ENCODE data around the gene TNFSF15.

DNA sequence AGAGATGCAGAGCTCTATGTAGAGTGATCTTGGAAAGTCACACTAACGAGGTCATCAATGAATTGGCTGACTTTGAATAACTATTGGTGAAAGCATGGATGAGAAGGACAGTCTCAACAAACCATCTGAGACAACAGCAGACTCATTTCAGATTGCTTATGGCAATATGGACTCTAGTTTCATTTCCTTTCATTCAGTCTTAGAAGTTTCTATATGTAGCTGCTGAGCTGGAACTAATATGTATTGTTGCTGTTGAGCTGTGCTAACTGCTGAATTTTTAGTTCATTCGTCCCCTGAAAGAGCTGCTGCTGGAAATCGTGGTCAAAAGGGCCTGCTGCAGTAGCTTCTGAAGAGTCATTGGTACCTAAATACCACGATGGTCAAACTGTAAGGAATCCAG is 31.3 kb downstream of the TNFSF15 start:
- TF ChIP-seq, protein P1, sequence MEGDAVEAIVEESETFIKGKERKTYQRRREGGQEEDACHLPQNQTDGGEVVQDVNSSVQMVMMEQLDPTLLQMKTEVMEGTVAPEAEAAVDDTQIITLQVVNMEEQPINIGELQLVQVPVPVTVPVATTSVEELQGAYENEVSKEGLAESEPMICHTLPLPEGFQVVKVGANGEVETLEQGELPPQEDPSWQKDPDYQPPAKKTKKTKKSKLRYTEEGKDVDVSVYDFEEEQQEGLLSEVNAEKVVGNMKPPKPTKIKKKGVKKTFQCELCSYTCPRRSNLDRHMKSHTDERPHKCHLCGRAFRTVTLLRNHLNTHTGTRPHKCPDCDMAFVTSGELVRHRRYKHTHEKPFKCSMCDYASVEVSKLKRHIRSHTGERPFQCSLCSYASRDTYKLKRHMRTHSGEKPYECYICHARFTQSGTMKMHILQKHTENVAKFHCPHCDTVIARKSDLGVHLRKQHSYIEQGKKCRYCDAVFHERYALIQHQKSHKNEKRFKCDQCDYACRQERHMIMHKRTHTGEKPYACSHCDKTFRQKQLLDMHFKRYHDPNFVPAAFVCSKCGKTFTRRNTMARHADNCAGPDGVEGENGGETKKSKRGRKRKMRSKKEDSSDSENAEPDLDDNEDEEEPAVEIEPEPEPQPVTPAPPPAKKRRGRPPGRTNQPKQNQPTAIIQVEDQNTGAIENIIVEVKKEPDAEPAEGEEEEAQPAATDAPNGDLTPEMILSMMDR (IDR thresholded peaks at IDR 0.05) = no peak
- no peak for TF ChIP-seq POLR2A (IDR thresholded peaks at IDR 0.05)
